GM12872 (cell line): ENCODE measurements around the gene STRIP1.

ENCODE experiments used
- CTCF ChIP-seq: IDR thresholded peaks from 3 replicates; pipeline ENCODE4 v1.5.1; 2011; ENCODE audit warnings: low read depth, mild to moderate bottlenecking, low read length, moderate library complexity; ENCODE audit not compliant: insufficient read depth

STRIP1 gene

GRCh38 chr1:110047463-110047862, 13.0 kb downstream of the STRIP1 start:
- TF ChIP-seq CTCF, result 0 out of 3 replicates have a peak, but pooled peaks have one; percentile 9

GRCh38 chr1:110048240-110048639, 13.8 kb downstream of the STRIP1 start:
- TF ChIP-seq CTCF, result no peak

GRCh38 chr1:110048923-110049601, 14.6 kb downstream of the STRIP1 start:
- no peak for TF ChIP-seq CTCF

DNA sequence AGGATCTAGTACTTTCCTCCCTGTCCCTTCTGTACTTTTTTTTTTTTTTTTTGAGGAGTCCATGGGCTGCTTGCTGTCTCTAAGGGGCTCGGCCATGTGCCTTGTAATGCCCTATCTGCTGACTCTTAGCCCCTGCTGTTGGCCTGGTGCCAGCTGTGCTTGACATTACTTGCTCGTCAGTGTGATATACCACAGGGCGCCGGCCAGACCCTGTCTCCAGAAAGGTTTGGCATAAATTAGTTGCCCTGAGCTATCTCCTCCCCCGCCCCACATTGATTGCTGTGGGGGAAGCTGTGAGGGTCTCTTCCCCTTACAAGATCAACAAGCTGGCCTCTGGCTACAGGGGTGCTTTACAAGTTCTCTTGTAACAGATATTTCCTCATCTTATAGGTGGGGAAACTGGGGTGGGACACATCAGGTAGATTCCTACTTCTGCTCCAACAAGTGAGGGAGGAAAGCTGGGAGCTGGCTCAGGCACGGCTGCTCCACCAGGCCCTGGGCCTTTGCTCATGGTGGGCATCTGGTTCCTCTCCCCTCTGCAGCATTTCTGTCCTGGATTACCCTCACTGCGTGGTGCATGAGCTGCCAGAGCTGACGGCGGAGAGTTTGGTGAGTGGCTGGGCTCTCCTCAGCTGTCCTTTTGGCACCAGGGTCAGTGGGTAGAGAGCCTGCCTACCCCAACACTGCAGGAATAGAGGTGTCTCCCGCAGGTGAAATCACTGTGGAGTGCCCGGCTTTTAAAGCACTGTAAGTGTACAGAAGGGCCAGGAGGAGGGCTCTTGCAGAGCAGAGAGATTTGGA, 15.6 kb downstream of the STRIP1 start:
- TF ChIP-seq CTCF, result no peak

GRCh38 chr1:110050602-110051261, 16.3 kb downstream of the STRIP1 start:
- no peak for TF ChIP-seq CTCF

GRCh38 chr1:110051262-110051648, 16.8 kb downstream of the STRIP1 start:
- no peak for TF ChIP-seq CTCF
